ENCODE data around the gene SLC6A20.

The SLC6A20 gene

DNA sequence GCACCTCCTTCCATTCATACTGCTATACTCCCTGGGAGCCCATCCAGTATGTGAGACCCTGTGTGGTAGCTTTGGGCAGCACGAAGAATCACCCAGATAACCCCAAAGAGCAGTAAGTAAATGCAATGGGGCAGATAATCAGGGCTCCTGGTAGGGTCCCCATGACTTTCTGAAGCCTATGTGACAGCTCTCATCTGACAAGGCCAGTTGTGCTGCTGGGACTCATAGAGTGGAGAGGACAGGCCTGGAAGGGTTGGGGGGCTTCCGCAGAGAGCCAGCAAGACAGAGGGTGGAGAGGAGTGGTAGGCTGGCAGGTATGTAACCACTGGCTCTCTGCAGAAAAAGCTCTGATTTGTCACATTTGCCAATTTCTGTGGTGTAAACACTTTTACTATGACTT lies 3.2 kb upstream of the SLC6A20 start:
- H3K36me3 ChIP-seq (ENCODE audit: insufficient read depth, low read length), result no peaks in the 10 kb centered on the region
- no peak overlapping the region for H3K4me3 ChIP-seq (ENCODE audit: low read length)
- no peak overlapping the region for H3K9ac ChIP-seq (ENCODE audit: low read depth, low read length)
- no peak overlapping the region for H3K4me2 ChIP-seq (ENCODE audit: low read length)
- no peaks in the 10 kb centered on the region for H3K9me3 ChIP-seq (replicated peaks; ENCODE audit: low read length)
- peaks cover 9% of the 10 kb centered on the region for H3K4me1 ChIP-seq (ENCODE audit: control insufficient read depth, insufficient read depth, low read length)
- peaks cover 66% of the 10 kb centered on the region for H3K27me3 ChIP-seq (ENCODE audit: control insufficient read depth, insufficient read depth, low read length)

DNA sequence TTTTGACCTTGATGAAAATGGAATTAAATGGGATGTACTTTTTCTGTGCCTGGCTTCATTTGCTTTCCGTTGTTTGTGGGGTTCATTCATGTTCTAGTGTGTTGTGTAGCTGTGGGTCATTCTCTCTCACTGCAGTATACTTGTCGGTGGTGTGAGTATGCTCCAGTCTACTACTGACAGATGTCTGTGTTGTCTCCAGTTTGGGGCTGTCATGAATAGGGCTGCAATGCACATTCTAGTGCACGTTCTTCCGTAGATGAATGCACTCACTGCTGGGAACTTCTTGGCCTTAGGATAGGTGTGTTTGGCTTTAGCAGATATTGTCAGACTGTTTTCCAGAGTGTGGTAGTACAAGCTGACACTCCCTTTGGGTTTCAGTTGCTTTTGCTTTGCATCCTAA lies 1.7 kb upstream of the SLC6A20 start:
- Histone ChIP-seq H3K9ac (ENCODE audit: low read depth, low read length) (no peak overlapping the region), H3K4me2 (ENCODE audit: low read length) (no peak overlapping the region), H3K4me1 (ENCODE audit: control insufficient read depth, insufficient read depth, low read length) (peaks cover 9% of the 10 kb centered on the region), H3K36me3 (ENCODE audit: insufficient read depth, low read length) (no peaks in the 10 kb centered on the region), H3K9me3 (replicated peaks; ENCODE audit: low read length) (no peaks in the 10 kb centered on the region), H3K4me3 (ENCODE audit: low read length) (no peak overlapping the region), H3K27me3 (ENCODE audit: control insufficient read depth, insufficient read depth, low read length) (peaks cover 80% of the 10 kb centered on the region)

DNA sequence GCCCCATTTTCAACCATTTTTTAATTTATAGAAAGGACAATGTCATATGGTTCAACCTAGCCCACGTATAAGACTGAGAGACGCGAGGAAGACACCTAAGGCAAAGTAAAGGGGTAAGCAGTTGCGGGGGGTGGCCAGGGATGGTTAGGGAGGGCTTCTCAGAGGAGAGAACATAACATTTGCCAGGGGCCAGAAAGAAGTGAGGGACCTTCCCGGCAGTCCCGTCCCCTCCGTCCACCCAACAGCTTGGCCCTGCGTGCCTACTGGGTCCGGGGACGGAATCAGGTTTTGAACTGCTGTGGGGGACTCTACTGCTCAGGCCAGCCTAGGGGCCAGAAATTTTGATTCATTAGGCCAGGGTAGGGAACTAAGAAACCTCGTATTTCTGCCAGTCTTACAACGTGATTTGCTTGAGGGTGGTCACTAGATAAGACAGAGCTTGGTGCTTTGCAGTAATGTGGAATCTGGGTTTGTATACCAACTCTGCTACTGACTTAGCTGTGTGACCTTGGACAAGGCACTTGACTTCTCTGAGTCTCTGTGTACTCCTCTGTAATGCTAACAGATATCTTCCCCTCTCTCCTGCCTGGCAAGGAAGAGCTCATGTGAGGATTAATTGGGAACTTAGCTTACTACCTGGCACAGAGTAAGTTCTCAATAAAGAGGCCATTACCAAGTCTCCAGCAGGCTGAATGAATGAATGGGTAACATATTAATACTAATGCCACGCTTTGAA lies 734 bp upstream of the SLC6A20 start:
- H3K4me2 ChIP-seq (ENCODE audit: low read length), result peak overlapping the region; percentile 81
- H3K9ac ChIP-seq (ENCODE audit: low read depth, low read length), result no peak overlapping the region
- peaks cover 9% of the 10 kb centered on the region for H3K4me1 ChIP-seq (ENCODE audit: control insufficient read depth, insufficient read depth, low read length)
- H3K36me3 ChIP-seq (ENCODE audit: insufficient read depth, low read length), result no peaks in the 10 kb centered on the region
- H3K9me3 ChIP-seq (replicated peaks; ENCODE audit: low read length), result no peaks in the 10 kb centered on the region
- peaks cover 88% of the 10 kb centered on the region for H3K27me3 ChIP-seq (ENCODE audit: control insufficient read depth, insufficient read depth, low read length)
- peak overlapping the region; percentile 65 for H3K4me3 ChIP-seq (ENCODE audit: low read length)

DNA sequence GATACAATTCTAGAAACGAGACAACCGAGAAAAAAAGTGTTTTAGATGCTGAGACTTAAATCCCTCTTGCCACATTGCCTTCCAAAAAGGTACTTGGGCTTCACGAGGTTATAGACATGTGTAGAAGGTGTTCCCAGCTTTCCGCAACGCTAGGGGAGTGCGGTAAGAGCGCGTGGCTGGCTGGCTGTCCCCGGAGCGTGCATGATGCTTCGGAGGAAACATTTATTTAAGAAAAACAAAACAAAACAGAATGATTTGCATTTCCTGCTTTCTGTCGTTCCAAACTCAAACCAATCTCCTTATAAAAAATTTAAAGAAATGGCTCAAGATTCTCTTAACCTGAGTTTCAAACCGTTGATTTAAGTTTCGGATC lies 841 bp downstream of the SLC6A20 start:
- Histone ChIP-seq H3K27me3 (ENCODE audit: control insufficient read depth, insufficient read depth, low read length) (peaks cover 93% of the 10 kb centered on the region), H3K36me3 (ENCODE audit: insufficient read depth, low read length) (no peaks in the 10 kb centered on the region), H3K4me1 (ENCODE audit: control insufficient read depth, insufficient read depth, low read length) (peaks cover 9% of the 10 kb centered on the region), H3K9ac (ENCODE audit: low read depth, low read length) (no peak overlapping the region), H3K9me3 (replicated peaks; ENCODE audit: low read length) (no peaks in the 10 kb centered on the region), H3K4me3 (ENCODE audit: low read length) (no peak overlapping the region), H3K4me2 (ENCODE audit: low read length) (no peak overlapping the region)

- peaks cover 91% of the 10 kb centered on the region for H3K27me3 ChIP-seq (ENCODE audit: control insufficient read depth, insufficient read depth, low read length)
- H3K4me2 ChIP-seq (ENCODE audit: low read length), result no peak overlapping the region
- no peaks in the 10 kb centered on the region for H3K9me3 ChIP-seq (replicated peaks; ENCODE audit: low read length)
- peaks cover 9% of the 10 kb centered on the region for H3K4me1 ChIP-seq (ENCODE audit: control insufficient read depth, insufficient read depth, low read length)
- H3K4me3 ChIP-seq (ENCODE audit: low read length), result no peak overlapping the region
- no peak overlapping the region for H3K9ac ChIP-seq (ENCODE audit: low read depth, low read length)
- no peaks in the 10 kb centered on the region for H3K36me3 ChIP-seq (ENCODE audit: insufficient read depth, low read length)
These were observed 1.7 kb downstream of the SLC6A20 start for GRCh38 chr3:45794660-45795059.

DNA sequence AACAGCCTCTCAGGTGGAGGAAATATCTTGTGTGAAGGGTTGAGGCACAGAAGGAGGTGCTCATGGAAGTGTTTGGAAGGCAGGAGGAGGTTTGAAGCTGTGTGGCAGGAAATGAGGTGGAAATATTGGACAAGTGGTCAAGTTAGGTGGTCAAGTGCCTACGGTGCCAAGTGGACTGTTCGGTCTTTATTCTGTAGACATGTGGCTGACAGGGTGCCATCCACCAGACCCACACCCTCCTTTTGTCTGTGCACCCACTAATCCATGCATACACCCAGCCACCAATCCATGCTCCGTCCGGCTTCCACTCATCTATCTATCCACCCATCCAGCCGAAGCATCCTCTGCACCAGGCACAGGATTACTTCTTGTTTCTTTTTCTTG lies 2.2 kb downstream of the SLC6A20 start:
- H3K36me3 ChIP-seq (ENCODE audit: insufficient read depth, low read length), result no peaks in the 10 kb centered on the region
- peaks cover 86% of the 10 kb centered on the region for H3K27me3 ChIP-seq (ENCODE audit: control insufficient read depth, insufficient read depth, low read length)
- H3K4me1 ChIP-seq (ENCODE audit: control insufficient read depth, insufficient read depth, low read length), result peaks cover 9% of the 10 kb centered on the region
- no peaks in the 10 kb centered on the region for H3K9me3 ChIP-seq (replicated peaks; ENCODE audit: low read length)
- no peak overlapping the region for H3K9ac ChIP-seq (ENCODE audit: low read depth, low read length)
- no peak overlapping the region for H3K4me3 ChIP-seq (ENCODE audit: low read length)
- H3K4me2 ChIP-seq (ENCODE audit: low read length), result no peak overlapping the region

DNA sequence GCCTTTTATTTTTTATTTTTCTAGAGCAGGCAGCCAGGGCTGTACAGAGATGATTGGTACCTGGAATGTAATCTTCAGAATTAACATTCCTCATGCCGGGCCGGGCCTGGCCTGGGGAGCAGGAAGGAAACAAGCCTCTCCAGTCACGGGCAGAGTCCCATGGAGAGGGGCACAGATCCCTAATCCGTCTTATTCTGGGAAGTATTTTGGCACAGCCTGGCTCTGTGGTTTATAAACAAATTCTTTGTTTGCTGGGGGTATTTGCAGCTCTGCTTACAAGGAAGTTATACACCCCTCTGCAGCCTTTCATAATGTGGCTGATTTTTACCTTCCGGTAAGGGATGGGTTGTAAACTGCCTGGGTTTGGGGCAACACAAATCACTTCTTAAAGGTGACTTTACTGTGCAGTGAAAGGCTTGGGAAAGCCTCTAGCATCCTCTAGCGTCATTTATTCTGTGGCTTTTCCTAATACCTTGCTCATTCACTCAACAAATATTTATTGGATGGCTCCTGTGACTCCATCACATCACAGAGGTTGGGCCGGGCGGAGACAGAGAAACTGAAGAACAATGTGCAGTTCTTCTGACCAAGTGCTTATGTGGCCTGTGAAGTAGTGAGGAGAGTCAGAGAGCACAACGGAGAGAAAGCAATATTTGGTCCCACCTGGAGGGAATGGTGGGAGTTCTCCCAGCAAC lies 2.7 kb downstream of the SLC6A20 start:
- Histone ChIP-seq H3K36me3 (ENCODE audit: insufficient read depth, low read length) (no peaks in the 10 kb centered on the region), H3K4me1 (ENCODE audit: control insufficient read depth, insufficient read depth, low read length) (peaks cover 9% of the 10 kb centered on the region), H3K27me3 (ENCODE audit: control insufficient read depth, insufficient read depth, low read length) (peaks cover 81% of the 10 kb centered on the region), H3K4me3 (ENCODE audit: low read length) (no peak overlapping the region), H3K9ac (ENCODE audit: low read depth, low read length) (no peak overlapping the region), H3K4me2 (ENCODE audit: low read length) (no peak overlapping the region), H3K9me3 (replicated peaks; ENCODE audit: low read length) (no peaks in the 10 kb centered on the region)

DNA sequence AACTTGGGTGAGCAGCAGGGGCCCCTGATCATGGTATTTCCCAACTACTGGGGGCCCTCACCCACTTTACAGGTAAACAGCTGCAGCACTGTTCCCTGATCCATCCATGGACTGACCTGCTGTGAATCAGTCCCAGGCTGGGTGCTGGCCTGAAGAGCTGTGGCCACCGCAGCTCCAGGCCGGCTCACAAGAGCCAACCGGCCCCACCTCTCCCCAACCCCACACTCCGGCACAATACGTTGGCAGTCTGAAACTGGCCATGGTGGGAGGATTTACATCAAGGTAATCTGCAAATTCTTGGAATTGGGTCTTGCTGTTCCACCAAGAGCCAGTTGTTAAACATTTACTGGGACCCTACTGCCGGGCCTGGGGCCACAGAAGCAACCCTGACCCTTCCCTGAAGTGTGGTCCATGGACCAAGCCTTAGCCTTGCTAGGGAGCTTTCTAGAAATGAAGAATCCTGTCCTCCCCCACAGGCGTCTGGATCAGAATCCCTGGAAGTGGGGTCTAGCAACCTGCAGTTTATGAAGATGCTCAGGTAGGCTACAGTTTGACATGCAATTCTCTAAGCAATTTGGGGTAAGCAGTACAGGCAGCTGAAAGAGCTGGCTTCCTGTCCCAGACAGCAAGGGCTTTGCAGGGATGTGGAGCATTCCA lies 3.7 kb downstream of the SLC6A20 start:
- H3K9ac ChIP-seq (ENCODE audit: low read depth, low read length), result no peak overlapping the region
- no peak overlapping the region for H3K4me3 ChIP-seq (ENCODE audit: low read length)
- H3K4me2 ChIP-seq (ENCODE audit: low read length), result no peak overlapping the region
- H3K9me3 ChIP-seq (replicated peaks; ENCODE audit: low read length), result no peaks in the 10 kb centered on the region
- H3K27me3 ChIP-seq (ENCODE audit: control insufficient read depth, insufficient read depth, low read length), result peaks cover 75% of the 10 kb centered on the region
- H3K36me3 ChIP-seq (ENCODE audit: insufficient read depth, low read length), result no peaks in the 10 kb centered on the region
- peaks cover 9% of the 10 kb centered on the region for H3K4me1 ChIP-seq (ENCODE audit: control insufficient read depth, insufficient read depth, low read length)

DNA sequence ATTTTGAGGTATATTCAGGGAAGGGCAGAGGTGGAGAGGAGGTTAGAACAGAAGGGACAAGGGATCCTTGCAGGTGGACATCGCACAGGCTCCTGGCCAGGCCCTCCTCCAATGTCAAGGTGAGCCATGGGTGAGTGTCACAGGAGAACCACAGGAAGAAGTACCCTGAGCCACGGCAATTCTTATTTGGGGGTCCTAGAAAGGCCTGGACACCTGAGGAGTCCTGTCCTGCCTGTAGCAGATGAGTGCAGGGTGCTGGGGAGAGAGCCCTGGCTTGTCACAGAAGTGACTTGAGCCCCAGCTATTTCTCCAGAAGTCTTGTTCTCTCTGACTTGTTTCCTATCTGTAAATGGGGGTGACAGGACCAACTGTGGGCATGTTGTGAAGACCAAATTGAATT lies 4.3 kb downstream of the SLC6A20 start:
- Histone ChIP-seq H3K27me3 (ENCODE audit: control insufficient read depth, insufficient read depth, low read length) (peaks cover 71% of the 10 kb centered on the region), H3K9me3 (replicated peaks; ENCODE audit: low read length) (no peaks in the 10 kb centered on the region), H3K4me1 (ENCODE audit: control insufficient read depth, insufficient read depth, low read length) (peaks cover 9% of the 10 kb centered on the region), H3K4me2 (ENCODE audit: low read length) (no peak overlapping the region), H3K4me3 (ENCODE audit: low read length) (no peak overlapping the region), H3K36me3 (ENCODE audit: insufficient read depth, low read length) (no peaks in the 10 kb centered on the region), H3K9ac (ENCODE audit: low read depth, low read length) (no peak overlapping the region)

DNA sequence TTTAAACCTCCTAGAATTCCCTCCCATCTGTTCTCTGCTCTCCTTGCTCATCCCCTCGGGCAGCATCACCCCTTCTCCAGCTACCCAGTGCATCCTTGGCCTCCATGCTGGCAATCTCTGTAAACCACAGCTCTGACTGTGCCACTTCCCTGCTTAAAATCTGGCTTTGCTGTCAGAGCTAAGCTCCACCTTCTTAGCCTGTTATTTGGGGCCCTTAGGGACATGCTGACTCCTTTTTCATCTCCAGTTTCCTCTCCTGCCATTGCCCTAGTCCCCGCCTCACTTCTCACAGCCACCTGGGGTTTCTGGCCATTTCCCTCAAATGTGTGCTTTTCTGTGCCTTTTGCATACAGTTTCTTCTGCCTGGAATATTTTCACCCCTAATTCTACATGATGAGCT lies 5.7 kb downstream of the SLC6A20 start:
- Histone ChIP-seq H3K4me3 (ENCODE audit: low read length) (no peak overlapping the region), H3K9me3 (replicated peaks; ENCODE audit: low read length) (no peaks in the 10 kb centered on the region), H3K4me1 (ENCODE audit: control insufficient read depth, insufficient read depth, low read length) (no peaks in the 10 kb centered on the region), H3K27me3 (ENCODE audit: control insufficient read depth, insufficient read depth, low read length) (peaks cover 71% of the 10 kb centered on the region), H3K36me3 (ENCODE audit: insufficient read depth, low read length) (no peaks in the 10 kb centered on the region), H3K9ac (ENCODE audit: low read depth, low read length) (no peak overlapping the region), H3K4me2 (ENCODE audit: low read length) (no peak overlapping the region)

- Histone ChIP-seq H3K9ac (ENCODE audit: low read depth, low read length) (no peak overlapping the region), H3K4me2 (ENCODE audit: low read length) (no peak overlapping the region), H3K4me3 (ENCODE audit: low read length) (no peak overlapping the region), H3K27me3 (ENCODE audit: control insufficient read depth, insufficient read depth, low read length) (peaks cover 67% of the 10 kb centered on the region), H3K36me3 (ENCODE audit: insufficient read depth, low read length) (no peaks in the 10 kb centered on the region), H3K9me3 (replicated peaks; ENCODE audit: low read length) (no peaks in the 10 kb centered on the region), H3K4me1 (ENCODE audit: control insufficient read depth, insufficient read depth, low read length) (no peaks in the 10 kb centered on the region)
These were observed 7.0 kb downstream of the SLC6A20 start for GRCh38 chr3:45789235-45789812.

Measured in skeletal muscle satellite cell (primary cell).